ENCODE data around the gene SUGCT.

Gene SUGCT

GRCh38 chr7:40538281-40538680, 403.5 kb downstream of the SUGCT start:
- no peak for DNase-seq

DNA sequence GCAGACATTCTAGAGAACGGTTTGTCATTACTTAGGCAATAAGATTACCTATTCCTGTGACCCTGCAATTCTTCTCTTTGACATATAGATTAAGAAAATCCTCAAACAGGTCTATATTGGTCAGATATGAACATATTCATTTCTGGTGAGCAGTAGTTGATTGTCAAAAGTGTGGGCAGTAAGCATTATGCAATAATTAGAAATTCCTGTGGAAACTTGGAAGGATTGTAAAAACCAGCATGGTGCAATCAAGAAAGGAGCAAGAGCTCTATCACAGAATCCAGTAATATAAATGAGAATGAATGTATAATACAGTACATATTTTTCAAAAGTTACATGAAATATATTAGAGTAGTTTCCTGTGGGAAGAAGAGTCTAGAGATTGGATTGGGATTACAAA, 406.5 kb downstream of the SUGCT start:
- peak; percentile 48 for DNase-seq

GRCh38 chr7:40542982-40543741, 408.4 kb downstream of the SUGCT start:
- peak; percentile 20 for DNase-seq

DNA sequence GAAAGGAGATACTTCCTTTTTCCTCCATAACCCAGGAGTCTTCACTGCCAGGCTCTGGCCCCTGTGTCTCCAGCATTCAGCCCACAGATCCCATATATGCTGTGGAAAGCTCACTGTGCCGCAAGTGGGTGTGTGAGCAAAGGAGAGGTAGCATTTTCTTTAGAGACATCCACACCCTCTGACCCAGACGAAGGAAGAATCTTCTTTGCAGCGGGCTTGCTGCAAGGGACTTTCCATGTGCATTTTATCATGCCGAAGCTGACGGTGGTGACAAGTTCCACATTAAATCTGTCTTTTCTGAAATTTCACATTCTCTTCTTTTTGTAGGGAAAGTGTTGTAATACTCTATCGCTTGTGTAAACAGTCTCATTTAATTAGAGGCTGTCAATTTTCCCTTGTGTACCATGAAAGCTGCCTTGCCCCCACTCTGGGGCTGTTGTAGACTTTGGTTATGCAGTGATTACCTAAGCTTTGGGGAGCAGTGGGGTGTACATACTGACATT, 409.5 kb downstream of the SUGCT start:
- peak; percentile 50 for DNase-seq

GRCh38 chr7:40544871-40545303, 410.1 kb downstream of the SUGCT start:
- DNase-seq = peak; percentile 78

DNA sequence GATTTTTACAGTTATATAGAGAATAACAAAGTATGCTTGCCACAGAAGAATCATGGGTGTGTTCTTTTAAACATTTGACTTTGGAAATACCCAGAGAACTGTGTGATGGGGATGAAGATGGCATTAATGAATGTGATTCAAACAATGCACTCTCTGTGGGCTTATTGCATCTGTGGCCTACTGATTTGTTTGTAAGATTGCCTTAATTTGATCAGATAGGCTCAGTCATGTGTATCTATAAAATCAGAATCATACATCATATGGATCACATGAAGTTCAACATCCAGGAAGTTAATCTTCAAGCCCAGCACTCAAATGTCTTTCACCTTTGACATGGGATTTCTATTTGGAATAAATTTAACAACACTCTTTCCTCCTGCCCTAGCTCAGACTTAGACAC, 410.9 kb downstream of the SUGCT start:
- no peak for DNase-seq

DNA sequence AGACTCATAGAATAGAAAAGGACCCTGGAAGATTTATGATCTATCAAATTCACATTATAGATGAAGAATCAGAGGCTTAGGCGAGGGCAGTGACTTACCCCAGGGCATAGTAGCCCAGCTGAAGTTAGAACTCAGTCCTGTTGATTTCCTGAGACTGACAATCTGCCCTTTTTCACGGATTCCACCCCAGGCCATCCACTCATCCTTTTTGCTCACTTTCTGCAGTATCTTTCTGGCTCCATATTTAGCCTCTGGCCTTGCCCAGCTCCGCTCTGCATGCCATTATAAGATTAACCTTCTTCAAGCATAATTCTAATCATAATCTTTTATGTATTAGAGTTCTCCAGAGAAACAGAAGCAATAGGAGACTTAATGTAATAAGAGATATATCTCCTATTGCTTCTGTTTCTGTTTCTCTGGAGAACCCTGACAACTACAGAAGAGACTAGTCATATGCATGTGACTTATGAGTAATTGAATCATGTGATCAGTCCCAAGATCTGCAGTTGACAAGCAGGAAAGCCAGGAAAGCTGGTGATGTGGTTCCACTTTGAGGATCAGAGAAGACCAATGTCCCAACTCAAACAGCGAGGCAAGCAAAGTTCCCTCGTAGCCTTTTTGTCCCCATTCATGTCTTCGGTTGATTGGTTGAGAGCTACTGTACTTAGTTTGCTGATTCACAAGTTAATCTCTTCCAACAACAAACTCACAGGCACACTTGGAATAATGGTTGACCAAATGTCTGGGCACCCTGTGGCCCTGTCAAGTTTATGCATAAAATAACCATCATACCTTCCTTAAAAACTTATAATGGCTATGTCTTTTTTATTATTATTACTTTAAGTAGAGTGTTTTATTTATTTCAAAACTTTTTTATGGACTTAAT, 412.1 kb downstream of the SUGCT start:
- DNase-seq = peak; percentile 17

GRCh38 chr7:40549372-40550039, 414.7 kb downstream of the SUGCT start:
- DNase-seq = no peak

GRCh38 chr7:40551685-40552576, 417.1 kb downstream of the SUGCT start:
- peak; percentile 74 for DNase-seq

DNA sequence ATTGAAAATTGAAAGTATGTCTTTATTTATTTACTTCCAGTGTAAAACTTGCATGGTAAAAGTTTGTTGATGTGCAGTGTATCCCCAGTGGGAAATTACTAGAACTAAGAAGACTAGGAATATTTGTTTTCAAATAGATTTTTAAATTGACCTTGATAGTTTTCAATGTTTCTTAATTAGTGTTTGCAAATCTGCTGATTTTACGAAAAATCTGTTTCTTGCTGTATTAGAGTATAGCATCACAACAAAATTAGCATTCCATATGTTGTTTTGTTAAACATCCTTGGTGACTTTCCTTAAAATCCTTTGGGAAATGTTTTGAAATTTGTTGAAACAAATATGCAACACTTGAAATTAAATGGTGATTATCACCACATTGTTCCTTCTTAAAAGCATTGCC, 425.9 kb downstream of the SUGCT start:
- no peak for DNase-seq

DNA sequence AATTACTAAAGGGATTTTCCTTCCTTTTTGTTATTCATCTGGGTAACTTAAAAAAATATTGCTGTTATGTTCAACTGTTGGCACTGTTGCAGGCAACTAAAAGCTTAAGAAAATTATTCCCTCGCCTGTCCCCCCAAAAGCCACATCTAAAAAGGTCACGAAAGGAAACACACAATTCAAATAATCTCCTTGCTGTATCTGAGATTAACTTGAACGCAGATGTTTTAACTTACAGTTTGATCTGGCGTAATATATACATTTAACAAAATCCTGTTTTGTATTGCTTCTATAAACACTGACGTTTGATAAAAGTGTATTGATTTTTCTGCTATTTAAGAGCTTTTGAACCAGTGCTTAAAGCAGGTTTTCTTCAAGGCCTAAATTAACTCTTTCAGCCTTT, 432.1 kb downstream of the SUGCT start:
- no peak for DNase-seq

DNA sequence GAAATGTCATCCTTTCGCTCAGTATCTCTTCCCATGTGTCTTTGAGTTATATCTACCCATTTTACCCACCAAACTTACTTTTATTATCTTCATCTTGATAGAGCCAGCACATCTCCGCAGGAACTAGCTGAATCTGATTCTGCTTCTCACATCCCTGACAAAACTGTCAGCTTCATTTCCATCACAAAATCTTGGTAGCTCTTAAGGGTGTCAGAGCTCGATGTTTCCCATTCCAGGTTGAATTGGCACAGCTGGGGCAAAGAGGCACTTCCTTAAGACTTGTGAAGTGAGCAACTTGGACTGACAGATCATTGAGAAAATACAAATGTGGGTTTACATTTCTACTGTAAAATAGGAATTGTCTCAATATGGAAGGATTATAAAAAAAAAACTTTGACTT, 434.5 kb downstream of the SUGCT start:
- no peak for DNase-seq

- DNase-seq = peak; percentile 82
These were observed 435.4 kb downstream of the SUGCT start for GRCh38 chr7:40570223-40570622.

- peak; percentile 100 for DNase-seq
These were observed 437.0 kb downstream of the SUGCT start for GRCh38 chr7:40571796-40572195.

DNA sequence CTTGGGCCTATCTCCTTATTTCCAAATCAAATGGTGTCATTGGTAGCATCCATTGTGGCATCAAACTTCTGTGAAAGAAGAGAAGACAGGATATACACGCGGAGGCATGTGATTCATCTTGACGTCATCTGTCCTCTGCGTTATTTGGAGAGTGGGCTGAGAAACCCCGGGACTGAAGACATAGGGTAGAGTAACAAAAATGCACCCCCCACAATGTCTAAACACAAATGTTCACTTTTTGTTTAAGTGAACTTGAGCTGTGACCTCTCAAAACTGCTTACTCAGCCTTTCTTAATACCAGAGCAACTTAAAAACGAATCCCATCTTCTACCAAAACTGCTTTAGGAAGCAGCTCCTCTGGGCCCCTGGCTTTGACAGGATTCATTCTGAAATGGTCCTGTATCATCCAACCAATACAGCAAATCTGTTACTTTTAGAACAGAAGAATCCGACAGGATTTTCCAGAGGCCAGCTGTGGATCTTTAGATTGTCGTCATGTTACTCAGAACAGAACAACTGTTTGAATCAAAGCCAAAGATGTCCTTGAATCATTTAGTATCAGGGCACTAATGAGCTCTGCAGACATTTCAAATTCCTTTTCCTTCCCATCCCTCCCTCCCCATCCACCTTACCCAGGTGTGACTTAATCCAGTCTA, 438.1 kb downstream of the SUGCT start:
- DNase-seq = peak; percentile 90

DNA sequence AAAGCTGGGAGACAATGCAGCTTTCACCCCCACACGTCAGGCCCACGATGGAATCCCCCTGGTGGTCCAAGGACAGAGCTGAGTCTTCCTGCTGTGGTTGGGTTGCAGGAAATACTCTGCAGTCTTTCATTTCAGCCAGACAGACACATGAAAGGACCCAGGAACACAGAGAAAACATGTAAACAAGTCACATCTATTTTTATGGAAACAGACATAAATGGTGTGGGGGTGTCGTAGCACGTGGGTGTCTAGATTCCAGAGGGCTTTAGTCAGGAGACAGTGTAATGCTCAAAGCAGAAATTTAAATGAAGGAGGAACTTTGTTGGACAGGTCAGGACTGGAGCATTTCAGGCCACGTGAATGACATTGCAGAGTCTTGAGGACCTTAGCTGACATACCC, 444.6 kb downstream of the SUGCT start:
- peak; percentile 68 for DNase-seq

DNA sequence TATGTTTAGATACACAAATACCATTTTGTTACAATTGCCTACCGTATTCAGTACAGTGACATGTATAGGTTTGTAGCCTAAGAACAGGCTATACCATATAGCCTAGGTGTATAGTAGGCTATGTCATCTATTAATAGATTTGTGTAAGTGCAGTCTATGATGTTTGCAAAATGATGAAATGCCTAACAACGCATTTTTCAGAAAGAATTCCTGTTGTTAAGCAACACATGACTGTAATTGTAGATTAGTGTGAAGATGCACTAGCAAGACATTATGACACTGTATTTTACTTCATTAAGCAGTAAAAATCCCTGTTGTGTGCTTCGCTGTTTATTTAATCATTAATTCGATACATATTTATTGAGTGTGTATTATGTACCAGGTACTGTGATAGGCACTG, 446.0 kb downstream of the SUGCT start:
- no peak for DNase-seq

GRCh38 chr7:40582539-40582938, 447.7 kb downstream of the SUGCT start:
- DNase-seq = no peak

- DNase-seq = peak; percentile 34
These were observed 449.1 kb downstream of the SUGCT start for GRCh38 chr7:40583667-40584444.

- DNase-seq = peak; percentile 83
These were observed 450.0 kb downstream of the SUGCT start for GRCh38 chr7:40584667-40585433.

Data from fibroblast of skin of right biceps (primary cell).